ENCODE measurements around the gene SEMA7A. TPM values are rescaled to one million over a fixed set of nuclear protein-coding genes. Genes with fewer than 3 reads are reported as not detected.

The SEMA7A gene
- total and polyA plus RNA-seq, 9 of the 15 experiments (the other 6 are each of a cell fraction or from before 2014, with no cell fraction given) = 0.04 to 8.2 (median 5.4) TPM; not detected in 1

- peaks cover 4 to 8% of the 10 kb centered on the region in 2 experiments; a peak in 1 of 5 replicates for H3K27me3 ChIP-seq (ENCODE audit: control insufficient read depth in 2 of 2, insufficient read depth in 2 of 2, low read length in 2 of 2)
- no peak overlapping the region for H3K4me2 ChIP-seq (ENCODE audit: insufficient read depth, low read length)
- H3K79me2 ChIP-seq (ENCODE audit: control insufficient read depth, insufficient read depth, low read length) = no peaks in the 10 kb centered on the region
- H3K9me1 ChIP-seq (ENCODE audit: control insufficient read depth, insufficient read depth, low read length) = no peaks in the 10 kb centered on the region
- H3K36me3 ChIP-seq (ENCODE audit: control insufficient read depth, insufficient read depth, low read length) = no peaks in the 10 kb centered on the region
- DNase-seq (ENCODE audit: extremely low read depth in 1 of 4, low spot score in 3 of 4) (no peak), FAIRE-seq (no peak), ATAC-seq (no peak)
- no TSS peak for BruUV-seq (replicated peaks)
- TF ChIP-seq POLR2H (tag; IDR thresholded peaks at IDR 0.05; ENCODE audit: low read depth) = no peak
- TF ChIP-seq ZNF707 (CRISPR knock-in tag; conservative IDR thresholded peaks at IDR 0.05) = no peak
- TF ChIP-seq ZNF280A (IDR thresholded peaks at IDR 0.05; ENCODE audit: low read depth, partially characterized antibody) = no peak
- TF ChIP-seq ZBTB8A (IDR thresholded peaks at IDR 0.05; ENCODE audit: partially characterized antibody) = no peak
- TF ChIP-seq FIP1L1 (IDR thresholded peaks at IDR 0.05; ENCODE audit: low read depth, low read length, poor library complexity, severe bottlenecking) = no peak
- no peak for TF ChIP-seq MLLT1 (IDR thresholded peaks at IDR 0.05)
- TF ChIP-seq TAF15 (IDR thresholded peaks at IDR 0.05; ENCODE audit: low read depth, low read length) = no peak
- no peak overlapping the region for H3K27ac ChIP-seq (ENCODE audit: extremely low read depth, low read depth, low read length)
- H3K9ac ChIP-seq (ENCODE audit: insufficient read depth in 1 of 2, low read depth in 2 of 2, low read length in 2 of 2) = no peak overlapping the region
- peaks cover 0 to 11% of the 10 kb centered on the region in 2 experiments; a peak in 2 of 5 replicates for H3K4me1 ChIP-seq (replicated peaks in 1 of 2; ENCODE audit: control insufficient read depth in 2 of 2, insufficient read depth in 2 of 2, low read length in 2 of 2)
- H4K20me1 ChIP-seq (replicated peaks; ENCODE audit: control insufficient read depth, insufficient read depth, low read length) = no peaks in the 10 kb centered on the region
- intact Hi-C loops (cut with micrococcal nuclease) = no loop called here
- ChIA-PET CTCF (ENCODE audit: low intra/inter-chr PET ratio) (no interaction called here), POLR2A (interaction anchor here (1.1 to 2.9 kb wide), 2 partner anchors 10 to 12 kb away, joined by 4 to 8 read pairs; no protein-coding TSS in a partner anchor)
- no peaks in the 10 kb centered on the region for H3K9me3 ChIP-seq (replicated peaks; ENCODE audit: control insufficient read depth, insufficient read depth, low read depth, low read length)
- WGBS (ENCODE audit: insufficient coverage, low coverage, missing lambda C conversion rate) = 5% methylated on average over 1 of the region's 1 CpG
- in situ Hi-C loops (cut with MboI) = no loop called here
- H3K4me3 ChIP-seq = no peak overlapping the region
- H2AFZ ChIP-seq (ENCODE audit: low read depth, low read length) = no peak overlapping the region
Measured at GRCh38 chr15:74362482-74362881, 71.3 kb downstream of the SEMA7A start.

Measured in K562 (cell line).